ENCODE data around the gene WWC2.

The WWC2 gene

GRCh38 chr4:183362916-183363542 is 264.0 kb downstream of the WWC2 start:
- no peak for DNase-seq

- DNase-seq, result no peak
Measured at GRCh38 chr4:183364025-183364424, 265.0 kb downstream of the WWC2 start.

GRCh38 chr4:183366206-183366835 is 267.3 kb downstream of the WWC2 start:
- no peak for DNase-seq

- DNase-seq, result no peak
Measured at GRCh38 chr4:183369073-183369472, 270.0 kb downstream of the WWC2 start.
